Fibroblast of skin of abdomen (primary cell): ENCODE data around the gene UBE3B.

ENCODE experiments used
- DNase-seq: peaks from one replicate; pipeline ENCODE4 v3.0.0-alpha.2; 2013

The UBE3B gene

GRCh38 chr12:109578330-109578927, 101.0 kb downstream of the UBE3B start:
- no peak for DNase-seq

GRCh38 chr12:109579639-109580038, 102.2 kb downstream of the UBE3B start:
- no peak for DNase-seq

GRCh38 chr12:109580272-109580671, 102.8 kb downstream of the UBE3B start:
- DNase-seq, result no peak

GRCh38 chr12:109580684-109581333, 103.4 kb downstream of the UBE3B start:
- DNase-seq, result no peak

- DNase-seq, result no peak
These were observed 103.9 kb downstream of the UBE3B start for GRCh38 chr12:109581334-109581691.

- no peak for DNase-seq
These were observed 104.4 kb downstream of the UBE3B start for GRCh38 chr12:109581856-109582255.

- DNase-seq, result no peak
These were observed 105.2 kb downstream of the UBE3B start for GRCh38 chr12:109582636-109583035.

GRCh38 chr12:109583733-109584132, 106.3 kb downstream of the UBE3B start:
- DNase-seq, result no peak
